Measurements from ENCODE around the gene SEPTIN8. TPM values are rescaled to one million over a fixed set of nuclear protein-coding genes. Genes with fewer than 3 reads are reported as not detected.

The SEPTIN8 gene, protein sequence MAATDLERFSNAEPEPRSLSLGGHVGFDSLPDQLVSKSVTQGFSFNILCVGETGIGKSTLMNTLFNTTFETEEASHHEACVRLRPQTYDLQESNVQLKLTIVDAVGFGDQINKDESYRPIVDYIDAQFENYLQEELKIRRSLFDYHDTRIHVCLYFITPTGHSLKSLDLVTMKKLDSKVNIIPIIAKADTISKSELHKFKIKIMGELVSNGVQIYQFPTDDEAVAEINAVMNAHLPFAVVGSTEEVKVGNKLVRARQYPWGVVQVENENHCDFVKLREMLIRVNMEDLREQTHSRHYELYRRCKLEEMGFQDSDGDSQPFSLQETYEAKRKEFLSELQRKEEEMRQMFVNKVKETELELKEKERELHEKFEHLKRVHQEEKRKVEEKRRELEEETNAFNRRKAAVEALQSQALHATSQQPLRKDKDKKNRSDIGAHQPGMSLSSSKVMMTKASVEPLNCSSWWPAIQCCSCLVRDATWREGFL
- 48.1 and 55.4 TPM in 2 replicates for total RNA-seq (2014; rRNA removed; shearing (Covaris generic))

DNA sequence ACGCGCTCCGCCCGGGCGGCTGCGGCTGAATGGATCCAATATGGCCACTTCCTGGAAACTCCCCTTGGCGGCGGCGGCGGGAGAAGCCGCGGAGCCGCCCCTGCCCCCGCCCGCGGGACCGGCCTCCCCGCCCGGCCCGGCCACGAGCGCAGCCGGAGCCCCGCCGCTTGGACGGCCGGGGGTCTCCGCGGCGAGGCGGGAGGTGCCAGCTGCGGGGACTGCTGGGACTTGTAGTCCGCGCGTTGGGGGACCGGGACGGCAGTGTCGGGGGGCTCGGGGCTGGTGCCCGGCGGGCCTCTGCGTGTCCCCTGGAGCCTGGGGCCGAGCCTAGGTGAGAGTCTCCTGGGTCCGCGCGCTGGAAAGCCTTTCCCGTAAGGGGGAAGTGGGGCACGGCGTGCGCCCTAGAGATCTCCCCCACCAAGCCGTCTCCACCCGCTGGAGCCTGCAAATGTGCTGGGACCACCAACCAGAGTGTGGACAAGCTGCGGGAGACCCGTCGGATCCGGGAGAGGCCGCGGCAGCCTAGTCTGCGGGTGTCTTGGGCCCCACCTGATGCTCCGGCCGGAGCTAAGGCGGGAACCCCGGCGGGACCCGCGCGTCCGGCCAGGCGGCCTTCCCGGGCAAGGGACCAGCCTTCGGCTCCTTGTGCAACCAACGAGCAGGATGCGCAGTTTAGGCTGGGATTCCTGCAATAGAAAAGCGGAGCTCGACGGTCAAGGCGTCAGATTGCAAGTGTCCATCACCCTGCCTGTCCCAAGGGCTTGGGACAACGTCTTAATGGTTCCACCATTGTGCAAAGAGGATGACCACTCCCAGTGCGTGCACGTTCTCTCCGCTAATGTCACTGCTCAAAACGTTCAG is at the start of gene SEPTIN8:
Gene SEPTIN8 (minus strand): TSS at position 31 of the 861 bp plus-strand sequence. CDS start 102 bp downstream, outside the sequence.
- no peak for DNase-seq (ENCODE audit: low spot score)

DNA sequence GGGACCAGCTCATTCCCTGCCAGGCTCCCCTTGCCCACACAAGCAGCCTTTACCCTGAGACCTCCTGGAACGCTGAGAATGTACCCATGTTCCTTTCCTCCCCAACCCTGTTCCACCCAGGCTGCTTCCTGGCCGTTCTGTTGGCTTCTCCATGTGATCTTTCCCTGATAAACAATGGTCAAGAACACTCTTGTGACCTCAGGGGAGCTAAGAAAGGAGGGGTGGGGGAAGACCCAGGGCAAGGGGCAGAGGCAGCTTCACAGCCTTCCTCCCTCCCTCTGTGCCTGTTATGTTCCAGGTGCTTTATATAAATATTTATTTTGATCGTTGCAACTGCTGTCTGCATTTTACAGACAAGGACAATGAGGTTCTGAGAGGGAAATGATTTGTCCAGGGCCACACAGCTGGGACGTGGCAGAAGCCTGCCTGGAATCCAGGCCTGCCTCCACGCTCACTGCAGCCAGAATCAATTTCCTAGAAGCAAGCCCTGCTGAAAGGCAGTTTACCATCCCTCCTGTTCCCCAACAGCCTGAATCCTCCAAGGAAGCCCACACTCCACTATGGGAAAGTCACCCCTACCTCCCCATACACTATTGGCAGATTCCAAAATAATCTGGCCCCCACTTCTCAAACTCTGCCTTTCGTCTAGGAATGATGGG is 49.5 kb upstream of the SEPTIN8 start:
- no peak for DNase-seq (ENCODE audit: low spot score)

DNA sequence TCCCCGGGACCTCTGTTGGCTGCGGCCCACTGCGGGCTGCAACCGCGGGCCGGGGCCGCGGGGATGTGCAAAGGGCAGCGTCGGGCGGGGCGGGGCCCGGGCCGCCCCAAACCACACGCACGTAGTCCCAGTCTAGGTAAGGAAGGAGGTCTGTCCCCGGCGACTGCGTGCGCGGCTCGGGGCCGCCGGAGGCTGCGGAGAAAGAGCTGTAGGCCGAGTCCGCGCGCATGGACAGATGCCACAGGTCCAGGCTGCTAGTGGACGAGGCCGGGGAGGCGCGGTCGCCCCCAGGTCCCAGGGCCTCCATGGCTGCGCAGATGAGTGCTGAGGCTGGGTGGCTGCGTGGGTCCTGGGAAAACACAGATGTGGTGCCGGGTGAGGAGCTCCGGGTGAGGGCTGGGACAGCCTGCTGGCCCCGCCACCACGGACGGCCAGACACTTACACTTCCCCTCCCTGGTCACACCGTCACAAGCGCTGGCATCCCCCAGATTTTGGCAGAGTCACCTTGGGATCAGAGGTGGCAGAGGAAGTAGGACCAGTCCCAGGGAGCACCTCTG is 48.9 kb upstream of the SEPTIN8 start:
- no peak for DNase-seq (ENCODE audit: low spot score)

DNA sequence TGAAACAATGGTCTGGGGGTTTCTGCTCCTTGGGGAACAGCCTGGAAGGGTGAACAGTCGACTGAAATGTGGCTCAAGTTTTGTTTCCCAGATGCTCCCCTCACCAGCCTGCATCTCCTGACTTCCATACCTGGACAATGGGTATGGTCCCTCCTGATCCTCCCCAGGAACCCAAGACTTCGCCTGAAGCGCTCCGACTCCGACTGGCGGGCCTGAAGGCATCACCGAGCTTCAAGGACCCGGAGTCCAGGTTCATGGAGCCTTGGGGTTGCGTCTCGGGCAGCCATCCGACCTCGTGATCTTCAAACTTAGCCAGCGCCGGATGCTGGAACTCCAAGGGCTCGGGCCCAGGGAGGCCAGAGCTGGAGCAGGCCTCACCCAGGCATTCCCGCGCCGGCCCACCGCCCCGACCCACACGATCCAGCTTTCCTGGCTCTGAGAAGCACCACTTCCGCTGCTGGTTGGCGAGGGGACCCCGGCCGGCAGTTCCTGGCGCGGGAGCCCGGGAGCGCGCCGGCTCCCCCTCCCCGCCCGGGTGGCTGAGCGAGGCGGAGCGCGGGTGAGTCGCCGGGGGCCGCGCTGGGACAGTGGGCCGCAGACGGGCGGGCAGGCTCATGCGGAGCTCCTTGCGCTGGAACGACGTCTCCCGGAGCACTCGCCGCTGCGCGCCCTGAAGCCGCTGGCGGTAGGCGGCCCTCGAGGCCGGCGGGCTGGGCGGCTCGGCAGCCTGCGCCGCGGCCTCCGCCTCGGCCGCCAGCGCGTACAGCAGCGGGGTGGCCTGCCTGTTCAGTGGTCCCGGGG is 48.2 kb upstream of the SEPTIN8 start:
- DNase-seq (ENCODE audit: low spot score), result no peak

DNA sequence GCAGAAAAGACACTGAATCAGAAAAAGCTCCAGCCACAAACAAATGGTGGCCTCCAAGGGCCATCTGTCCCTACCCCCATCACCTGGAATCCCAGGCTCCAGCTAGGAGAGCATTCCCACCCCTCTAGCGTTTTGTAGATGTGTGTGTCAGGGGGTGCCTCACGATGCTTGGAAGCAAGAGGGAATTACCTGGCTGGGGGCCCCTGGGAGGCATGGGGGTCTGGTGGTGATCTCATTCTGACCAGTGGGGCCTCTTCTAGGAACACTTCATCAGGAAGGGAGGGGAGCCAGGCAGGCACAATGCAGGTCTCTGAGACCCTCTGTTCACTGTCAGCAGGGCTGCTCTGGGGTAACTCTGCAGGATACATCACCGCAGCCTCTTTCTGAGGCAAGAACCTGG is 47.4 kb upstream of the SEPTIN8 start:
- DNase-seq (ENCODE audit: low spot score), result no peak

DNA sequence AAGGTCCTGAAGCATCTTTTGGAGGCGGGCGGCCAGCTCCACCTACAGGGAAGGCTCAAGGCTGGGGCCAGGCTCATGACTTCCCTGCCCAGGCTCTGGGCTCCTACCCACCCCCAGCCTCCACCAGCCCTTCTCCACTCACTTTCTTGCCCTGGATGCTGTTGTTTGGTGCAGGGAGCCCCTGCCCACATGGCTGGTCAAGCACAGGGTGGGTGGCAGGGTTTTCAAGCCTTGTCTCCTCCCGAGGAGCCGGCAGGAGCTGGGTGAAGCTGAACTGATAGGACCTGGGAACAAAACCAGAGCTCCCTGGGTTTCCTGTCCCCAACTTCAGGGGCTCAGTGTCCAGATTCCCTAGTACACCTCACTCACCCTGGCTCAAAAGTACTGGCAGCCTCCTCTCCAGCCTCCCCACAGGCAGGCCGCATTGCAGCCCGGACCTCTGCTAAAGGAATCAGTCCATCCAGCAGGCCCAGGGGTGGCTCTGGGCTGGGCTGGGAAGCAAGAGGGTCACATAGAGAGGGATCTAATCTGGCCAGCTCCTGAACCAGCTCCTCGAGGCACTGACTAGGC is 46.5 kb upstream of the SEPTIN8 start:
- DNase-seq (ENCODE audit: low spot score), result no peak

DNA sequence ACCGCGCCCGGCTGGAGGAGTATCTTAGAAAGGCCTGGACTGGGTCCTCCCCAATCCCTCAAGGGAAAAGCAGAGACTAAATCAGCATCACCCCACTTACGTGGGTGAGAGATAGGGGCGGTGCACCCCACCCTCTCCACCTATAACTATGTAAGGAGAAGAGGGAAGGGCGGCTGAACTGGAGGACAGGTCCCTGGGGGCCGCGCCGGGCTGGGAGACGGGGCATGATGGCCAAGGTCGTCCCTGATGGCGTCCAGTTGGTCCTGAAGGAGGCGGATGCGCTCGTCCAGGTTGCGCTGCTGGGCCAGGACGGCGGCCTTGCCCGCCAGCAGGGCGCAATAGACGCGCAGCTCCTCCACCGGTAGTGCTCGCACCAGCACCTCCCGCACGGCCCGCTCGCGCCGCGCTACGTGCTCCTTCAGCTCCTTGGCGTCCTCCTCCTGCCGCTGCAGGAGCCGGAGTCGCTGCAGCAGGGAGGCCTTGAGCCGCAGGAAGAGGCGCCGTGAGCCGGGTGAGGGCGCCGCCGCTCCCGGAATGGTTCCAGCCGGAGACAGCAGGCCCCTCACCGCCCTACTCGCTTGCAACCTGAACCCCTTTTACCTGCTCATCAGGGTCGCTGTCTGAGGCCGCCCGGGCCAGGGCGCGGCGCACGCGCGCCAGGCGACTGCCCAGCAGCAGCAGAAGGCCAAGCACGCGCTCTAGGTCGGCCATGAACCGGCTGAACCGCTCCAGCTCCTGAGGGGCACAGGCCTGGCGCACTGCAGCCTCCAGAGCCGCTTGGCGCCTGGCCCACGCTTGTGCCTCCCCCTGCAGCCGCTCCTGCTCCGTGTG is 45.8 kb upstream of the SEPTIN8 start:
- no peak for DNase-seq (ENCODE audit: low spot score)

DNA sequence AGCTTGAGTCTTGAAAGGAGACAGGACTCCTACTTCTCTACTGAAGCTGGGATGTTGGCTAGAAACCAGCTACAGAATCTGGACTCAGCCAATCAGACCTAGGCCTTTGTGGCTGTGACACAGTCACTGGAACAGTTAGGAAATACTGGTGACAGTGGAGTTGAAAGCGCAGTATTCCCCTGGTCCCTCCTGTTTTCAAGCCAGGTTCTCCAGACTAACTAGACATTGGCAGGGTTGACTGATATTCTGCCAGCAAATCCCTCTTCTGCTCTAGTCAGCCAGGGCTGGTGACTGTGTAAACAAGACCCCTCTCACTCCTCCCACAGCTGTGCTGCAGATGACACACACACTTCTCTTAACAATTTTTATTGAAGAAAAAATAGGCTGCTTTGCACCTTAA is 44.8 kb upstream of the SEPTIN8 start:
- DNase-seq (ENCODE audit: low spot score), result no peak

DNA sequence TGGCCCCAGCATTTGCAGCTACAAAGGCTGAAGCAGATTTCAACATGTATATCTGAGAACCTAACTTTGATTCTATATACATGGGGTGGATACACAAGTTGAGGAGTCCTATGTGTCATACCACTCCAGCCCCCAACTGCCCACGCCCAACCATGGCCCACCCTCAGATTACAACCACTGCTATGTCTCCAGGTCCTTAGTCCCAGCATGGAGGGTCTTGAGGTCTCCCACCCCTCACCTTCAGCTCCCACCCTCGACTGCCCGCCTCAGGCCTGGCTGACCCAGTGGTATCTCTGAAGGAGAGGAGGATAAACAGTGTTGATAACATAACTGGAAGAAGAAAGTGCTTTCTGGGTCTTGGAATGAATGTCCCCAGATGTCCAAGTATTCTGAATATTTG is 44.3 kb upstream of the SEPTIN8 start:
- DNase-seq (ENCODE audit: low spot score), result no peak

DNA sequence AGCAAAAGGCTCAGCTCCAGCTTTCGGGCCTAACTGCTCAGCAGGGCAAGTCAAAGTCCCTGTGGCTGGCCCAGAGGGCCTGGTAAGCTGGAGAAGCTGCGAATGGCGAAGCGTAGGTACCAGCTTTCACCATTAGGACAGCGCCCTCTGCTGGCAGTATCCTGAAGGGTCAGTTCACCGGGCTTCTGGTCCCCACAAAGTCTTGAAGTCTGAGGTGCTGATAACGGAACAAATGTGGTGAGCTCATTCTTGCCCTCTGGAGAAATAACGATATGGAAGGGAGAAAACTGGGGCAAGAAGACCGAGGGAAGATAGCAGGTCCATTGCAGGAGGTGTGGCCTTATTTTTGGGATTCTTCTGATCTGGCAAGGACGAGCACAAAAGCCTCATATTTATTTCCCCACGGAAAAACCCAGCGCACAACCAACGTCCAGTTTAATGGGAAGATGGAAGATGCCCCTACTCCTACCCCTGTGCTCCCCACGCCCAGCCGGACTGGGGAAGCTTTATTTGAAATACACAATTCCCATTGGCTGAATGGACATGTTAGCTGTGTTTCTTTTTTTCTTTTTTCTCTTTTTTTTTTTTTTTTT is 43.2 kb upstream of the SEPTIN8 start:
- peak; percentile 92 for DNase-seq (ENCODE audit: low spot score)

DNA sequence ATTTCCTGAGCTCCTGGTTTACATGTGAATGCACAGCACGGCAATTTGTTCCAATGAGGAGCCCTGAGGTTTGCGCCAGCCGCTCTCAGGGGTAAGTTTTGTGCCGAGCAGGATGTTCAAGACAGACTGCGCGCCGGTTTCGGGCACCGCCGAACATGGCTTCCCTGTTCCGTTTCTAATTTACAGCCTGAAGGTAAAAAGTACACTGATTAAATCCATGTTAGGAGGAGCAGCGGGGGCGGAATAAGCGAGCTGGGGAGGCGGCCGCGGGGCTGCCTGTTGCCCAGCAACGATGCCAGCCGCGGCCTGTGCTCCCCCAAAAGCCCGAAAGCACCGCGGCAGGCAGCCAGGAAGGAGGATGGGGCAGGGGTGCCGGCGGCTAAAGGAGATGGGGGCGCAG is 42.4 kb upstream of the SEPTIN8 start:
- no peak for DNase-seq (ENCODE audit: low spot score)

DNA sequence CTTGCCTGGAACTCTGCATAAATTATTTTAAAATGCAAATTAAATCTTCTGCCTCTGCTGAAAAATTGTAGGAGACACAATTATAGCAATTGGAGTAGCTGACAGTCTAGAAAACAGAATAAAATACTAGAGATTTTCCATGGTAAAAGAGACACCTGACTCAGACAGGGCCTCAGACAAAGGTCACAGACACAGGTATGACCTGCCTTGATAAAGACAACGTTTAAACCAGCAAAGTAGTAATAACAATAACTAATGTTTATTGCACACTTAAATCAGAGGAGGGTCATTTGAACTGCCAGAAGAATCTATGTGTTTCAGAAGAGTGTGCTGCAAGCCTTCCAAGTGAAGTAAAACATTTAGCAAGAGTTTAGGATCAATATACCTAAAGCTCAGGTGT is 40.0 kb upstream of the SEPTIN8 start:
- DNase-seq (ENCODE audit: low spot score), result no peak

DNA sequence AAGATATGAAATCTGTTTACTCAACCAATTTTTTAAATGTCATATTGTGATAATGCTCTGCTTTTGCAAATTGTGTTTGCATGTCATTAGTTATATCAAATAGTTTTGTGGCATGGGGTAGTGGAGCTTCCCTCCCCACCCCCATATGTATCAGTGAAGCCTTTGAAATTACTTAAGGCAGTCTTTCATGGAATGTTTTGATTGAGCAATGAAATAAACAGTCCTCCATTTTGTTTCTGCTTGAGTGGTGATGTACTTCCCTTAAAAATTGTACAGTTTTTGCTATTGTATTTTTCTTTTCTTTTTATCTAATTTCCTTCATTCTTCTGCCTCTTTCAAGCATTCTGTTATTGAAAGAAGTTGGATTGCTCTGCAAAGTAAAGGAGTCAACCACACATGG is 39.5 kb upstream of the SEPTIN8 start:
- no peak for DNase-seq (ENCODE audit: low spot score)

DNA sequence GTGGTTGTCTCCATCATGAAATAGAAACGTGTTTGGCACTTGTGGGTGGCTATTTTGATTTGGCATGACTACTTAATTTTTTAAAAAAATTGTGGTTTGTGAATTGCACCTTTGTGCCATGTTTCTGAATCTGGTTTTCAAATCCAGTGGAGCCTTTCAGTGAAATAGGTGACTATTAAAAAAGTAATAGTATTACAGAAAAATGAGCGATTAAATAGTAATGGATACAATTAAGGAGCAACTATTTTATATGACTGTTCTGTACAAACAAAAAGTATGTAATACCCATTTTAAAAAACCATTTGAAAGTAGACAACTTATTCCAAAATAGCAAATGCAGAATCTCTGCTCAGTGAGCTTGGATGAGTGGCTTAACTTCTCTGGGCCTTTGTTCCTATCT is 39.0 kb upstream of the SEPTIN8 start:
- DNase-seq (ENCODE audit: low spot score), result no peak

DNA sequence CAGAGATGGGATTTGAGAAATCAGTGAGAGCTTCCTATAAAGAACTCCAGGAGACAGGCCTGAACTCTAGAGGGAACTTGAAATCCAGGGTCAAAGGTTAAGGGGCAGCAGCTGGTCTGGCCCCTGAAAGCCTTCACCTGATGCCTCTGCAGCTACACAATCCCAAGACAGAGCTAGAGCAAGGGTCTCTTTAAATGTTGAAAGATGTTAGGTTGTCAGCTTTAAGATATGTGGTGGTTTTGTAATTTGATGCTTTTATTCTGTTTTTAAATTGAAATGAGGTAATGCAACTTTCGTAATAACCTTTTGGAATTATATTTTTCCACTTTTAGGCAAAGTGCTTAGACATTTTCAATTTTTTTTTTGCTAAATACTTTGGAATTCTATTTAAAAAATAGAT is 38.4 kb upstream of the SEPTIN8 start:
- DNase-seq (ENCODE audit: low spot score), result no peak

DNA sequence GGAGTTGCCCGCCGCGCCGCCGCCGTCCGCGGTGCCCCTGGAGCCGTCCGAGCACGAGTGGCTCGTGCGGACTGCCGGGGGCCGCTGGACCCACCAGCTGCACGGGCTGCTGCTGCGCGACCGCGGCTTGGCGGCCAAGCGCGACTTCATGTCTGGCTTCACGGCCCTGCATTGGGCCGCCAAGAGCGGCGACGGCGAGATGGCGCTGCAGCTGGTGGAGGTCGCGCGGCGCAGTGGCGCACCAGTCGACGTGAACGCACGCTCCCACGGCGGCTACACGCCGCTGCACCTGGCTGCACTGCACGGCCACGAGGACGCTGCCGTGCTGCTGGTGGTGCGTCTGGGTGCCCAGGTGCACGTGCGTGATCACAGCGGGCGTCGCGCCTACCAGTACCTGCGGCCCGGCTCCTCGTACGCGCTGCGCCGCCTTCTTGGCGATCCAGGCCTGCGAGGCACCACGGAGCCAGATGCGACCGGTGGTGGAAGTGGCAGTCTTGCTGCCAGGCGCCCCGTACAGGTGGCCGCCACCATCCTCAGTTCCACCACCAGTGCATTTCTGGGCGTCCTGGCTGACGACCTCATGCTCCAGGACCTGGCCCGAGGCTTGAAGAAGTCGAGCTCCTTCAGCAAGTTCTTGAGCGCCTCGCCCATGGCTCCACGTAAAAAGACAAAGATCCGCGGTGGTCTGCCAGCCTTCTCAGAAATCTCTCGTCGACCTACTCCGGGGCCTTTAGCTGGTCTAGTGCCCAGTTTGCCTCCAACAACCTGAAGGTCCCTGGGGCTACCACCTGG is 37.7 kb upstream of the SEPTIN8 start:
- no peak for DNase-seq (ENCODE audit: low spot score)

DNA sequence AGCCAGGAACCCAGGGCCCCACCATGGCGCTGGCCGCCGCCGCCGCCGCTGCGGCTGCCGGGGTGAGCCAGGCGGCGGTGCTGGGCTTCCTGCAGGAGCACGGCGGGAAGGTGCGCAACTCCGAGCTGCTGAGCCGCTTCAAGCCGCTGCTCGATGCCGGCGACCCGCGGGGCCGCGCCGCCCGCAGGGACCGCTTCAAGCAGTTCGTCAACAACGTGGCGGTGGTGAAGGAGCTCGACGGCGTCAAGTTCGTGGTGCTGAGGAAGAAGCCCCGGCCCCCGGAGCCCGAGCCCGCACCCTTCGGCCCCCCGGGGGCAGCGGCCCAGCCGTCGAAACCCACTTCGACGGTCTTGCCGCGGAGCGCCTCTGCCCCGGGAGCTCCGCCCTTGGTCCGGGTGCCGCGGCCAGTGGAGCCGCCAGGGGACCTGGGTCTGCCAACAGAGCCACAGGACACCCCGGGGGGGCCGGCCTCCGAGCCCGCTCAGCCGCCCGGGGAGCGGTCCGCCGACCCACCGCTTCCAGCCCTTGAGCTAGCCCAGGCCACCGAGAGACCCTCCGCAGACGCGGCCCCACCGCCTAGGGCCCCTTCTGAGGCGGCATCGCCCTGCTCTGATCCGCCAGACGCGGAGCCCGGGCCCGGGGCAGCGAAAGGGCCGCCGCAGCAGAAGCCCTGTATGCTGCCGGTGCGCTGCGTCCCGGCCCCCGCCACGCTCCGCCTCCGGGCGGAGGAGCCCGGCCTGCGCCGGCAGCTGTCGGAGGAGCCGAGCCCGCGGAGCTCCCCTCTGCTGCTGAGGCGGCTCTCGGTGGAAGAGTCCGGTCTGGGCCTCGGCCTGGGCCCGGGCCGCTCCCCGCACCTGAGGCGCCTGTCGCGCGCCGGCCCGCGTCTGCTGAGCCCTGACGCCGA is 36.8 kb upstream of the SEPTIN8 start:
- no peak for DNase-seq (ENCODE audit: low spot score)
